Measurements from ENCODE around the gene VCL. TPM values are rescaled to one million over a fixed set of nuclear protein-coding genes. Genes with fewer than 3 reads are reported as not detected.

VCL gene
- total and polyA plus RNA-seq, 2 donors (not counting 1 experiment from before 2014, with no cell fraction given): 161 to 316 TPM

- Histone ChIP-seq H3K9me3 (ENCODE audit: control insufficient read depth, insufficient read depth, low read depth, low read length) (no peaks in the 10 kb centered on the region), H3K27ac (ENCODE audit: insufficient read depth, low read length) (no peak overlapping the region), H3K36me3 (ENCODE audit: control insufficient read depth, insufficient read depth, low read length) (peaks cover 18% of the 10 kb centered on the region), H3K4me1 (ENCODE audit: control insufficient read depth, extremely low read depth, insufficient read depth, low read length) (peaks cover 20% of the 10 kb centered on the region), H3K9ac (ENCODE audit: insufficient read depth, low read length) (no peak overlapping the region), H3K79me2 (ENCODE audit: control insufficient read depth, insufficient read depth, low read length) (peaks cover 48% of the 10 kb centered on the region), H3K4me2 (ENCODE audit: extremely low read depth, insufficient read depth, low read length) (no peak overlapping the region), H3K27me3 (ENCODE audit: control insufficient read depth, insufficient read depth, low read length) (no peaks in the 10 kb centered on the region), H3K4me3 (replicated peaks in 1 of 4; ENCODE audit: control extremely low read depth in 1 of 4, insufficient read depth in 1 of 4, low read depth in 3 of 4, low read length in 4 of 4) (no peak overlapping the region), H2AFZ (ENCODE audit: low read length) (no peak overlapping the region), H4K20me1 (ENCODE audit: control insufficient read depth, extremely low read depth, insufficient read depth, low read length) (no peaks in the 10 kb centered on the region)
- TF ChIP-seq CTCF (conservative IDR thresholded peaks at IDR 0.05 in 1 of 2, IDR thresholded peaks at IDR 0.05 in 1 of 2; ENCODE audit: low read depth in 1 of 2, low read length in 2 of 2) (no peak), EZH2 (IDR thresholded peaks at IDR 0.05; ENCODE audit: low read length, missing control alignments) (no peak)
- no peak for DNase-seq (ENCODE audit: low read depth in 2 of 2)
Observed at GRCh38 chr10:74075906-74076305, 78.0 kb downstream of the VCL start.

GRCh38 chr10:74076961-74077360, 79.0 kb downstream of the VCL start:
- TF ChIP-seq EZH2 (IDR thresholded peaks at IDR 0.05; ENCODE audit: low read length, missing control alignments) (no peak), CTCF (conservative IDR thresholded peaks at IDR 0.05 in 1 of 2, IDR thresholded peaks at IDR 0.05 in 1 of 2; ENCODE audit: low read depth in 1 of 2, low read length in 2 of 2) (no peak)
- Histone ChIP-seq H3K4me2 (ENCODE audit: extremely low read depth, insufficient read depth, low read length) (no peak overlapping the region), H3K9me3 (ENCODE audit: control insufficient read depth, insufficient read depth, low read depth, low read length) (no peaks in the 10 kb centered on the region), H3K4me3 (replicated peaks in 1 of 4; ENCODE audit: control extremely low read depth in 1 of 4, insufficient read depth in 1 of 4, low read depth in 3 of 4, low read length in 4 of 4) (no peak overlapping the region), H2AFZ (ENCODE audit: low read length) (no peak overlapping the region), H3K9ac (ENCODE audit: insufficient read depth, low read length) (no peak overlapping the region), H3K27ac (ENCODE audit: insufficient read depth, low read length) (no peak overlapping the region), H3K36me3 (ENCODE audit: control insufficient read depth, insufficient read depth, low read length) (peaks cover 18% of the 10 kb centered on the region), H4K20me1 (ENCODE audit: control insufficient read depth, extremely low read depth, insufficient read depth, low read length) (no peaks in the 10 kb centered on the region), H3K4me1 (ENCODE audit: control insufficient read depth, extremely low read depth, insufficient read depth, low read length) (peaks cover 14% of the 10 kb centered on the region), H3K27me3 (ENCODE audit: control insufficient read depth, insufficient read depth, low read length) (no peaks in the 10 kb centered on the region), H3K79me2 (ENCODE audit: control insufficient read depth, insufficient read depth, low read length) (peaks cover 54% of the 10 kb centered on the region)
- no peak for DNase-seq (ENCODE audit: low read depth in 2 of 2)

- no peak for TF ChIP-seq EZH2 (IDR thresholded peaks at IDR 0.05; ENCODE audit: low read length, missing control alignments)
- no peak for TF ChIP-seq CTCF (conservative IDR thresholded peaks at IDR 0.05 in 1 of 2, IDR thresholded peaks at IDR 0.05 in 1 of 2; ENCODE audit: low read depth in 1 of 2, low read length in 2 of 2)
- DNase-seq (ENCODE audit: low read depth in 2 of 2): peak in 1 of 2 donors; percentile 55
- H3K4me2 ChIP-seq (ENCODE audit: extremely low read depth, insufficient read depth, low read length): no peak overlapping the region
- no peak overlapping the region for H2AFZ ChIP-seq (ENCODE audit: low read length)
- H3K79me2 ChIP-seq (ENCODE audit: control insufficient read depth, insufficient read depth, low read length): peaks cover 54% of the 10 kb centered on the region
- no peaks in the 10 kb centered on the region for H3K9me3 ChIP-seq (ENCODE audit: control insufficient read depth, insufficient read depth, low read depth, low read length)
- no peak overlapping the region for H3K27ac ChIP-seq (ENCODE audit: insufficient read depth, low read length)
- no peaks in the 10 kb centered on the region for H4K20me1 ChIP-seq (ENCODE audit: control insufficient read depth, extremely low read depth, insufficient read depth, low read length)
- peaks cover 14% of the 10 kb centered on the region for H3K4me1 ChIP-seq (ENCODE audit: control insufficient read depth, extremely low read depth, insufficient read depth, low read length)
- no peak overlapping the region for H3K4me3 ChIP-seq (replicated peaks in 1 of 4; ENCODE audit: control extremely low read depth in 1 of 4, insufficient read depth in 1 of 4, low read depth in 3 of 4, low read length in 4 of 4)
- peaks cover 18% of the 10 kb centered on the region for H3K36me3 ChIP-seq (ENCODE audit: control insufficient read depth, insufficient read depth, low read length)
- no peak overlapping the region for H3K9ac ChIP-seq (ENCODE audit: insufficient read depth, low read length)
- no peaks in the 10 kb centered on the region for H3K27me3 ChIP-seq (ENCODE audit: control insufficient read depth, insufficient read depth, low read length)
Observed at GRCh38 chr10:74077416-74077815, 79.5 kb downstream of the VCL start.
